HEK293 (cell line): ENCODE data around the gene CAMK1.
A peak's percentile ranks its signal among the peaks of the same experiment; 100 is the strongest.

ENCODE experiments used
- HOXA7 ChIP-seq: sonication (generic); formaldehyde crosslinking; IDR thresholded peaks from 2 replicates; pipeline ENCODE4 v1.8.1; 2022; ENCODE audit warnings: missing genetic modification reagents, borderline replicate concordance
- IKZF3 ChIP-seq: fragments of 450-650 bp; IDR thresholded peaks from 2 replicates; pipeline ENCODE4 v1.5.0; 2018; ENCODE audit warnings: missing biosample characterization, mild to moderate bottlenecking, missing genetic modification characterization, moderate library complexity
- KLF16 ChIP-seq: fragments of 450-650 bp; formaldehyde crosslinking; IDR thresholded peaks from 2 replicates; pipeline ENCODE4 v1.5.1; 2017; ENCODE audit warnings: missing biosample characterization, missing genetic modification characterization
- SP3 ChIP-seq: fragments of 450-650 bp; formaldehyde crosslinking; IDR thresholded peaks from 2 replicates; pipeline ENCODE4 v1.5.1; 2016; ENCODE audit warnings: missing biosample characterization, missing genetic modification characterization
- ZNF132 ChIP-seq: fragments of 450-650 bp; formaldehyde crosslinking; IDR thresholded peaks from 2 replicates; pipeline ENCODE4 v1.5.1; 2017; ENCODE audit warnings: missing biosample characterization, missing genetic modification characterization, borderline replicate concordance
- ZNF416 ChIP-seq: fragments of 450-650 bp; formaldehyde crosslinking; IDR thresholded peaks from 2 replicates; pipeline ENCODE4 v1.5.1; 2016; ENCODE audit warnings: missing biosample characterization, missing genetic modification characterization
- ZNF473 ChIP-seq: fragments of 450-650 bp; formaldehyde crosslinking; IDR thresholded peaks from 2 replicates; pipeline ENCODE4 v1.5.1; 2017; ENCODE audit warnings: missing biosample characterization, missing genetic modification characterization
- ZNF510 ChIP-seq: fragments of 450-650 bp; formaldehyde crosslinking; IDR thresholded peaks from 2 replicates; pipeline ENCODE4 v1.5.1; 2018; ENCODE audit warnings: mild to moderate bottlenecking, missing genetic modification characterization, missing biosample characterization; ENCODE audit not compliant: insufficient replicate concordance
- ZNF768 ChIP-seq: fragments of 450-650 bp; formaldehyde crosslinking; IDR thresholded peaks from 2 replicates; pipeline ENCODE4 v1.5.1; 2018; ENCODE audit warnings: missing biosample characterization, mild to moderate bottlenecking, missing genetic modification characterization
- TF ChIP-seq, protein P1 (sequence below): fragments of 450-650 bp; formaldehyde crosslinking; IDR thresholded peaks from 2 replicates; pipeline ENCODE4 v1.5.1; 2016; ENCODE audit warnings: missing biosample characterization, missing genetic modification characterization
- TF ChIP-seq, protein P2 (sequence below): fragments of 450-650 bp; formaldehyde crosslinking; conservative IDR thresholded peaks from 2 replicates; pipeline ENCODE4 v1.5.1; 2016; ENCODE audit warnings: low read depth, missing biosample characterization, missing genetic modification characterization
- TF ChIP-seq, protein P3 (sequence below): fragments of 450-650 bp; formaldehyde crosslinking; IDR thresholded peaks from 2 replicates; pipeline ENCODE4 v1.5.0; 2017; ENCODE audit warnings: missing biosample characterization, missing genetic modification characterization, borderline replicate concordance
- TF ChIP-seq, protein P4 (sequence below): fragments of 450-650 bp; formaldehyde crosslinking; IDR thresholded peaks from 2 replicates; pipeline ENCODE4 v1.5.1; 2016; ENCODE audit warnings: missing biosample characterization, missing genetic modification characterization, low read depth
- TF ChIP-seq, protein P5 (sequence below): fragments of 450-650 bp; formaldehyde crosslinking; IDR thresholded peaks from 2 replicates; pipeline ENCODE4 v1.5.1; 2016; ENCODE audit warnings: missing biosample characterization, missing genetic modification characterization
- TF ChIP-seq, protein P6 (sequence below): fragments of 450-650 bp; formaldehyde crosslinking; IDR thresholded peaks from 2 replicates; pipeline ENCODE4 v1.5.1; 2016; ENCODE audit warnings: missing biosample characterization, missing genetic modification characterization, borderline replicate concordance
- TF ChIP-seq, protein P7 (sequence below): fragments of 450-650 bp; formaldehyde crosslinking; IDR thresholded peaks from 2 replicates; pipeline ENCODE4 v1.5.1; 2016; ENCODE audit warnings: missing biosample characterization, missing genetic modification characterization

The CAMK1 gene

DNA sequence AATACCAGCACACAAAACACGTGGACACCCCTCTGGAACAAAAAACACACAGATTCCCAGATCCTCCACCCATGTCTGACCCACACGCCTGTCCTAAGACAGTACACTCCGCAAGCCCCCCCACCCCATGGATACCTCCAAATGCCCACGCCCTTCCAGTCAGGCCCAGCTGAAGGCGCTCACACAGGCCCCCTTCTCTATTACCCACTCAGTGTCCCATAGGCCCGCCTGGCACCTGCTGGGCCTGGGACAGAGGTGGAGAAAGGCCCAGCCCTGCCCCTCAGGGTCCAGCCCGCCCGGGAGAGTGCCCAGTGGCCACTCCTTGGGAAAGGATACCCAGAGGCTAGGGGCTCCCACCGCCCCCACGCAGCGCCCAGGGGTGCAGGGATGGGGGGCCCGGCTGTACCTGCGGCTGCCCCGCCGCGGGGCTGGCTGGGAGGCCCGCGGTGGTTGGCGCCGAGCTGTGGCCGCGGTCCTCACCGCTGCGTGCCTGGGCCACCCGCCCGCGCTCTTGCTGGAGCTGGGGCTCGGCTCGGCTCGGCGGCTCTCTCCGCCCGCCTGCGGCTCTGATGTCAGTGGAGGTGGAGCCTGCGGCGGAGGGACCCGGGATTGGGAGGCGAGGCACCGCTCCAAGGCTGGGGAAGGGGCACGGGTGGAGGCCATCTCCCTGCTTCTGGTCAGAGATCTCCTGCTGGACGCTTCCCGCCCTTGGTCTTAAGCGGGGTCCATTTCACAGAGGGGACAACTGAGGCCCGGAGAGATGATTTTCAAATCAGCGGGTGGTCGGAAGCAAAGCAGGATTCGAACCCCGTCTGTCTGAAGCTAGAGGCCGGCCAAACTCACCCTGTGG lies at the start of gene CAMK1 (continued):
- TF ChIP-seq, protein P1, sequence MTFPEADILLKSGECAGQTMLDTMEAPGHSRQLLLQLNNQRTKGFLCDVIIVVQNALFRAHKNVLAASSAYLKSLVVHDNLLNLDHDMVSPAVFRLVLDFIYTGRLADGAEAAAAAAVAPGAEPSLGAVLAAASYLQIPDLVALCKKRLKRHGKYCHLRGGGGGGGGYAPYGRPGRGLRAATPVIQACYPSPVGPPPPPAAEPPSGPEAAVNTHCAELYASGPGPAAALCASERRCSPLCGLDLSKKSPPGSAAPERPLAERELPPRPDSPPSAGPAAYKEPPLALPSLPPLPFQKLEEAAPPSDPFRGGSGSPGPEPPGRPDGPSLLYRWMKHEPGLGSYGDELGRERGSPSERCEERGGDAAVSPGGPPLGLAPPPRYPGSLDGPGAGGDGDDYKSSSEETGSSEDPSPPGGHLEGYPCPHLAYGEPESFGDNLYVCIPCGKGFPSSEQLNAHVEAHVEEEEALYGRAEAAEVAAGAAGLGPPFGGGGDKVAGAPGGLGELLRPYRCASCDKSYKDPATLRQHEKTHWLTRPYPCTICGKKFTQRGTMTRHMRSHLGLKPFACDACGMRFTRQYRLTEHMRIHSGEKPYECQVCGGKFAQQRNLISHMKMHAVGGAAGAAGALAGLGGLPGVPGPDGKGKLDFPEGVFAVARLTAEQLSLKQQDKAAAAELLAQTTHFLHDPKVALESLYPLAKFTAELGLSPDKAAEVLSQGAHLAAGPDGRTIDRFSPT (tag by site-specific recombination) = no peak
- TF ChIP-seq, protein P2, sequence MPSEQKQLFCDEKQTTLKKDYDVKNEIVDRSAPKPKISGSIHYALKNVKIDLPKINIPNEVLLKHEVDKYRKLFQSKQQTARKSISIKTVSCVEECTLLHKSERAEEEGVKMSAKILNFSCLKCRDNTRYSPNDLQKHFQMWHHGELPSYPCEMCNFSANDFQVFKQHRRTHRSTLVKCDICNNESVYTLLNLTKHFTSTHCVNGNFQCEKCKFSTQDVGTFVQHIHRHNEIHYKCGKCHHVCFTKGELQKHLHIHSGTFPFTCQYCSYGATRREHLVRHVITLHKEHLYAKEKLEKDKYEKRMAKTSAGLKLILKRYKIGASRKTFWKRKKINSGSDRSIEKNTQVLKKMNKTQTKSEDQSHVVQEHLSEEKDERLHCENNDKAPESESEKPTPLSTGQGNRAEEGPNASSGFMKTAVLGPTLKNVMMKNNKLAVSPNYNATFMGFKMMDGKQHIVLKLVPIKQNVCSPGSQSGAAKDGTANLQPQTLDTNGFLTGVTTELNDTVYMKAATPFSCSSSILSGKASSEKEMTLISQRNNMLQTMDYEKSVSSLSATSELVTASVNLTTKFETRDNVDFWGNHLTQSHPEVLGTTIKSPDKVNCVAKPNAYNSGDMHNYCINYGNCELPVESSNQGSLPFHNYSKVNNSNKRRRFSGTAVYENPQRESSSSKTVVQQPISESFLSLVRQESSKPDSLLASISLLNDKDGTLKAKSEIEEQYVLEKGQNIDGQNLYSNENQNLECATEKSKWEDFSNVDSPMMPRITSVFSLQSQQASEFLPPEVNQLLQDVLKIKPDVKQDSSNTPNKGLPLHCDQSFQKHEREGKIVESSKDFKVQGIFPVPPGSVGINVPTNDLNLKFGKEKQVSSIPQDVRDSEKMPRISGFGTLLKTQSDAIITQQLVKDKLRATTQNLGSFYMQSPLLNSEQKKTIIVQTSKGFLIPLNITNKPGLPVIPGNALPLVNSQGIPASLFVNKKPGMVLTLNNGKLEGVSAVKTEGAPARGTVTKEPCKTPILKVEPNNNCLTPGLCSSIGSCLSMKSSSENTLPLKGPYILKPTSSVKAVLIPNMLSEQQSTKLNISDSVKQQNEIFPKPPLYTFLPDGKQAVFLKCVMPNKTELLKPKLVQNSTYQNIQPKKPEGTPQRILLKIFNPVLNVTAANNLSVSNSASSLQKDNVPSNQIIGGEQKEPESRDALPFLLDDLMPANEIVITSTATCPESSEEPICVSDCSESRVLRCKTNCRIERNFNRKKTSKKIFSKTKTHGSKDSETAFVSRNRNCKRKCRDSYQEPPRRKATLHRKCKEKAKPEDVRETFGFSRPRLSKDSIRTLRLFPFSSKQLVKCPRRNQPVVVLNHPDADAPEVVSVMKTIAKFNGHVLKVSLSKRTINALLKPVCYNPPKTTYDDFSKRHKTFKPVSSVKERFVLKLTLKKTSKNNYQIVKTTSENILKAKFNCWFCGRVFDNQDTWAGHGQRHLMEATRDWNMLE = no peak
- TF ChIP-seq ZNF510 (tag by site-specific recombination) = no peak
- peak; percentile 82 for TF ChIP-seq IKZF3 (tag by site-specific recombination)
- TF ChIP-seq, protein P3, sequence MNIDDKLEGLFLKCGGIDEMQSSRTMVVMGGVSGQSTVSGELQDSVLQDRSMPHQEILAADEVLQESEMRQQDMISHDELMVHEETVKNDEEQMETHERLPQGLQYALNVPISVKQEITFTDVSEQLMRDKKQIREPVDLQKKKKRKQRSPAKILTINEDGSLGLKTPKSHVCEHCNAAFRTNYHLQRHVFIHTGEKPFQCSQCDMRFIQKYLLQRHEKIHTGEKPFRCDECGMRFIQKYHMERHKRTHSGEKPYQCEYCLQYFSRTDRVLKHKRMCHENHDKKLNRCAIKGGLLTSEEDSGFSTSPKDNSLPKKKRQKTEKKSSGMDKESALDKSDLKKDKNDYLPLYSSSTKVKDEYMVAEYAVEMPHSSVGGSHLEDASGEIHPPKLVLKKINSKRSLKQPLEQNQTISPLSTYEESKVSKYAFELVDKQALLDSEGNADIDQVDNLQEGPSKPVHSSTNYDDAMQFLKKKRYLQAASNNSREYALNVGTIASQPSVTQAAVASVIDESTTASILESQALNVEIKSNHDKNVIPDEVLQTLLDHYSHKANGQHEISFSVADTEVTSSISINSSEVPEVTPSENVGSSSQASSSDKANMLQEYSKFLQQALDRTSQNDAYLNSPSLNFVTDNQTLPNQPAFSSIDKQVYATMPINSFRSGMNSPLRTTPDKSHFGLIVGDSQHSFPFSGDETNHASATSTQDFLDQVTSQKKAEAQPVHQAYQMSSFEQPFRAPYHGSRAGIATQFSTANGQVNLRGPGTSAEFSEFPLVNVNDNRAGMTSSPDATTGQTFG (tag by site-specific recombination) = no peak
- 0 out of 2 replicates have a peak, but pooled peaks have one; percentile 26 for TF ChIP-seq SP3 (tag by site-specific recombination)
- no peak for TF ChIP-seq HOXA7 (CRISPR knock-in tag)
- TF ChIP-seq ZNF132 (tag by site-specific recombination) = no peak
- TF ChIP-seq ZNF473 (tag by site-specific recombination) = no peak
- no peak for TF ChIP-seq ZNF416 (tag by site-specific recombination)
- TF ChIP-seq, protein P4, sequence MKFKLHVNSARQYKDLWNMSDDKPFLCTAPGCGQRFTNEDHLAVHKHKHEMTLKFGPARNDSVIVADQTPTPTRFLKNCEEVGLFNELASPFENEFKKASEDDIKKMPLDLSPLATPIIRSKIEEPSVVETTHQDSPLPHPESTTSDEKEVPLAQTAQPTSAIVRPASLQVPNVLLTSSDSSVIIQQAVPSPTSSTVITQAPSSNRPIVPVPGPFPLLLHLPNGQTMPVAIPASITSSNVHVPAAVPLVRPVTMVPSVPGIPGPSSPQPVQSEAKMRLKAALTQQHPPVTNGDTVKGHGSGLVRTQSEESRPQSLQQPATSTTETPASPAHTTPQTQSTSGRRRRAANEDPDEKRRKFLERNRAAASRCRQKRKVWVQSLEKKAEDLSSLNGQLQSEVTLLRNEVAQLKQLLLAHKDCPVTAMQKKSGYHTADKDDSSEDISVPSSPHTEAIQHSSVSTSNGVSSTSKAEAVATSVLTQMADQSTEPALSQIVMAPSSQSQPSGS (tag by site-specific recombination) = no peak
- TF ChIP-seq, protein P5, sequence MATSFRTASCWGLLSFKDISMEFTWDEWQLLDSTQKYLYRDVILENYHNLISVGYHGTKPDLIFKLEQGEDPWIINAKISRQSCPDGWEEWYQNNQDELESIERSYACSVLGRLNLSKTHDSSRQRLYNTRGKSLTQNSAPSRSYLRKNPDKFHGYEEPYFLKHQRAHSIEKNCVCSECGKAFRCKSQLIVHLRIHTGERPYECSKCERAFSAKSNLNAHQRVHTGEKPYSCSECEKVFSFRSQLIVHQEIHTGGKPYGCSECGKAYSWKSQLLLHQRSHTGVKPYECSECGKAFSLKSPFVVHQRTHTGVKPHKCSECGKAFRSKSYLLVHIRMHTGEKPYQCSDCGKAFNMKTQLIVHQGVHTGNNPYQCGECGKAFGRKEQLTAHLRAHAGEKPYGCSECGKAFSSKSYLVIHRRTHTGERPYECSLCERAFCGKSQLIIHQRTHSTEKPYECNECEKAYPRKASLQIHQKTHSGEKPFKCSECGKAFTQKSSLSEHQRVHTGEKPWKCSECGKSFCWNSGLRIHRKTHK (tag by site-specific recombination) = no peak
- TF ChIP-seq, protein P6, sequence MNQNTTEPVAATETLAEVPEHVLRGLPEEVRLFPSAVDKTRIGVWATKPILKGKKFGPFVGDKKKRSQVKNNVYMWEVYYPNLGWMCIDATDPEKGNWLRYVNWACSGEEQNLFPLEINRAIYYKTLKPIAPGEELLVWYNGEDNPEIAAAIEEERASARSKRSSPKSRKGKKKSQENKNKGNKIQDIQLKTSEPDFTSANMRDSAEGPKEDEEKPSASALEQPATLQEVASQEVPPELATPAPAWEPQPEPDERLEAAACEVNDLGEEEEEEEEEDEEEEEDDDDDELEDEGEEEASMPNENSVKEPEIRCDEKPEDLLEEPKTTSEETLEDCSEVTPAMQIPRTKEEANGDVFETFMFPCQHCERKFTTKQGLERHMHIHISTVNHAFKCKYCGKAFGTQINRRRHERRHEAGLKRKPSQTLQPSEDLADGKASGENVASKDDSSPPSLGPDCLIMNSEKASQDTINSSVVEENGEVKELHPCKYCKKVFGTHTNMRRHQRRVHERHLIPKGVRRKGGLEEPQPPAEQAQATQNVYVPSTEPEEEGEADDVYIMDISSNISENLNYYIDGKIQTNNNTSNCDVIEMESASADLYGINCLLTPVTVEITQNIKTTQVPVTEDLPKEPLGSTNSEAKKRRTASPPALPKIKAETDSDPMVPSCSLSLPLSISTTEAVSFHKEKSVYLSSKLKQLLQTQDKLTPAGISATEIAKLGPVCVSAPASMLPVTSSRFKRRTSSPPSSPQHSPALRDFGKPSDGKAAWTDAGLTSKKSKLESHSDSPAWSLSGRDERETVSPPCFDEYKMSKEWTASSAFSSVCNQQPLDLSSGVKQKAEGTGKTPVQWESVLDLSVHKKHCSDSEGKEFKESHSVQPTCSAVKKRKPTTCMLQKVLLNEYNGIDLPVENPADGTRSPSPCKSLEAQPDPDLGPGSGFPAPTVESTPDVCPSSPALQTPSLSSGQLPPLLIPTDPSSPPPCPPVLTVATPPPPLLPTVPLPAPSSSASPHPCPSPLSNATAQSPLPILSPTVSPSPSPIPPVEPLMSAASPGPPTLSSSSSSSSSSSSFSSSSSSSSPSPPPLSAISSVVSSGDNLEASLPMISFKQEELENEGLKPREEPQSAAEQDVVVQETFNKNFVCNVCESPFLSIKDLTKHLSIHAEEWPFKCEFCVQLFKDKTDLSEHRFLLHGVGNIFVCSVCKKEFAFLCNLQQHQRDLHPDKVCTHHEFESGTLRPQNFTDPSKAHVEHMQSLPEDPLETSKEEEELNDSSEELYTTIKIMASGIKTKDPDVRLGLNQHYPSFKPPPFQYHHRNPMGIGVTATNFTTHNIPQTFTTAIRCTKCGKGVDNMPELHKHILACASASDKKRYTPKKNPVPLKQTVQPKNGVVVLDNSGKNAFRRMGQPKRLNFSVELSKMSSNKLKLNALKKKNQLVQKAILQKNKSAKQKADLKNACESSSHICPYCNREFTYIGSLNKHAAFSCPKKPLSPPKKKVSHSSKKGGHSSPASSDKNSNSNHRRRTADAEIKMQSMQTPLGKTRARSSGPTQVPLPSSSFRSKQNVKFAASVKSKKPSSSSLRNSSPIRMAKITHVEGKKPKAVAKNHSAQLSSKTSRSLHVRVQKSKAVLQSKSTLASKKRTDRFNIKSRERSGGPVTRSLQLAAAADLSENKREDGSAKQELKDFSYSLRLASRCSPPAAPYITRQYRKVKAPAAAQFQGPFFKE (tag by site-specific recombination) = no peak
- no peak for TF ChIP-seq KLF16 (tag by site-specific recombination)
- no peak for TF ChIP-seq ZNF768 (tag by site-specific recombination)
- TF ChIP-seq, protein P7, sequence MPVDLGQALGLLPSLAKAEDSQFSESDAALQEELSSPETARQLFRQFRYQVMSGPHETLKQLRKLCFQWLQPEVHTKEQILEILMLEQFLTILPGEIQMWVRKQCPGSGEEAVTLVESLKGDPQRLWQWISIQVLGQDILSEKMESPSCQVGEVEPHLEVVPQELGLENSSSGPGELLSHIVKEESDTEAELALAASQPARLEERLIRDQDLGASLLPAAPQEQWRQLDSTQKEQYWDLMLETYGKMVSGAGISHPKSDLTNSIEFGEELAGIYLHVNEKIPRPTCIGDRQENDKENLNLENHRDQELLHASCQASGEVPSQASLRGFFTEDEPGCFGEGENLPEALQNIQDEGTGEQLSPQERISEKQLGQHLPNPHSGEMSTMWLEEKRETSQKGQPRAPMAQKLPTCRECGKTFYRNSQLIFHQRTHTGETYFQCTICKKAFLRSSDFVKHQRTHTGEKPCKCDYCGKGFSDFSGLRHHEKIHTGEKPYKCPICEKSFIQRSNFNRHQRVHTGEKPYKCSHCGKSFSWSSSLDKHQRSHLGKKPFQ = no peak
